HEK293 (cell line): ENCODE results near the gene NDUFA8.

Experiments used
- CTCF ChIA-PET: fragments of 350-600 bp; formaldehyde crosslinking; extraction: SDS; loops from one replicate; lab custom pipeline; 2021; ENCODE audit warnings: antibody characterized with exemption; lab: Yijun Ruan, JAX
- POLR2A ChIA-PET: fragments of 300-600 bp; formaldehyde crosslinking; extraction: SDS; loops from one replicate; lab custom pipeline; 2020; ENCODE audit warnings: antibody characterized with exemption, inconsistent platforms; lab: Yijun Ruan, JAX
- H3K27ac ChIP-seq: fragments of 200-500 bp; sonication (Bioruptor generic); 2 replicates; pipeline ENCODE4 v1.5.1; 2014; ENCODE audit warnings: low read depth, low read length, control low read depth, inconsistent platforms; ENCODE audit errors: extremely low read depth
- H3K36me3 ChIP-seq, 2 experiments: fragments of 200-500 bp in 1 of 2; sonication (Bioruptor generic) in 1 of 2; 1 replicate in 1 of 2; 2 replicates in 1 of 2; pipeline ENCODE4 v1.5.1; 2014 to 2017; ENCODE audit warnings: inconsistent platforms in 2 of 2, low read length in 2 of 2; ENCODE audit not compliant: control insufficient read depth in 2 of 2, insufficient read depth in 1 of 2
- H3K4me1 ChIP-seq: fragments of 200-500 bp; sonication (Bioruptor generic); 2 replicates; pipeline ENCODE4 v1.5.1; 2014; ENCODE audit warnings: mild to moderate bottlenecking, low read length, inconsistent platforms; ENCODE audit not compliant: control insufficient read depth, insufficient read depth
- H3K4me3 ChIP-seq: 2 replicates; pipeline ENCODE4 v1.5.1; 2011; ENCODE audit warnings: low read depth, mild to moderate bottlenecking, control low read depth, low read length, moderate library complexity
- H3K9me3 ChIP-seq: fragments of 200-500 bp; sonication (Bioruptor generic); 2 replicates; pipeline ENCODE4 v1.5.1; 2014; ENCODE audit warnings: low read depth, low read length, inconsistent platforms; ENCODE audit not compliant: control insufficient read depth, insufficient read depth
- GLIS1 ChIP-seq: fragments of 450-650 bp; formaldehyde crosslinking; IDR thresholded peaks from 2 replicates; pipeline ENCODE4 v1.5.1; 2016; ENCODE audit warnings: missing biosample characterization, missing genetic modification characterization
- HOXD13 ChIP-seq: sonication (generic); formaldehyde crosslinking; IDR thresholded peaks from 2 replicates; pipeline ENCODE4 v1.8.0; 2022; ENCODE audit warnings: missing genetic modification reagents, borderline replicate concordance
- KLF1 ChIP-seq: fragments of 450-650 bp; formaldehyde crosslinking; IDR thresholded peaks from 2 replicates; pipeline ENCODE4 v1.5.1; 2016; ENCODE audit warnings: missing biosample characterization, missing genetic modification characterization
- MYNN ChIP-seq: fragments of 450-650 bp; formaldehyde crosslinking; IDR thresholded peaks from 2 replicates; pipeline ENCODE4 v1.5.1; 2016; ENCODE audit warnings: missing biosample characterization, missing genetic modification characterization, borderline replicate concordance
- PRDM1 ChIP-seq: fragments of 450-650 bp; formaldehyde crosslinking; IDR thresholded peaks from 2 replicates; pipeline ENCODE4; 2016; ENCODE audit warnings: missing biosample characterization, missing genetic modification characterization
- TRIM28 ChIP-seq: IDR thresholded peaks from 2 replicates; pipeline ENCODE4 v1.6.1; 2011; ENCODE audit warnings: low read length, control low read depth, borderline replicate concordance
- YY1 ChIP-seq: fragments of 450-650 bp; formaldehyde crosslinking; IDR thresholded peaks from 2 replicates; pipeline ENCODE4 v1.5.1; 2018; ENCODE audit warnings: missing biosample characterization, missing genetic modification characterization
- YY2 ChIP-seq: fragments of 450-650 bp; formaldehyde crosslinking; IDR thresholded peaks from 2 replicates; pipeline ENCODE4 v1.5.1; 2016; ENCODE audit warnings: missing biosample characterization, missing genetic modification characterization
- ZBTB8A ChIP-seq: fragments of 450-650 bp; formaldehyde crosslinking; IDR thresholded peaks from 2 replicates; pipeline ENCODE4 v1.5.1; 2016; ENCODE audit warnings: missing biosample characterization, missing genetic modification characterization
- ZFP69B ChIP-seq: fragments of 450-650 bp; formaldehyde crosslinking; IDR thresholded peaks from 2 replicates; pipeline ENCODE4 v1.5.1; 2016; ENCODE audit warnings: missing biosample characterization, missing genetic modification characterization
- ZNF114 ChIP-seq: fragments of 450-650 bp; formaldehyde crosslinking; IDR thresholded peaks from 2 replicates; pipeline ENCODE4 v1.5.0; 2017; ENCODE audit warnings: missing biosample characterization, missing genetic modification characterization
- ZNF133 ChIP-seq: fragments of 450-650 bp; formaldehyde crosslinking; IDR thresholded peaks from 2 replicates; pipeline ENCODE4 v1.5.1; 2016; ENCODE audit warnings: missing biosample characterization, missing genetic modification characterization
- ZNF138 ChIP-seq: fragments of 450-650 bp; formaldehyde crosslinking; IDR thresholded peaks from 2 replicates; pipeline ENCODE4 v1.5.1; 2016; ENCODE audit warnings: missing biosample characterization, missing genetic modification characterization, borderline replicate concordance
- ZNF140 ChIP-seq: fragments of 450-650 bp; formaldehyde crosslinking; IDR thresholded peaks from 2 replicates; pipeline ENCODE4 v1.5.1; 2016; ENCODE audit warnings: missing biosample characterization, missing genetic modification characterization
- ZNF146 ChIP-seq: fragments of 450-650 bp; formaldehyde crosslinking; IDR thresholded peaks from 2 replicates; pipeline ENCODE4 v1.5.1; 2016; ENCODE audit warnings: missing biosample characterization, missing genetic modification characterization
- ZNF221 ChIP-seq: fragments of 450-650 bp; formaldehyde crosslinking; IDR thresholded peaks from 2 replicates; pipeline ENCODE4 v1.5.1; 2017; ENCODE audit warnings: missing biosample characterization, missing genetic modification characterization, borderline replicate concordance
- ZNF248 ChIP-seq: fragments of 450-650 bp; formaldehyde crosslinking; IDR thresholded peaks from 2 replicates; pipeline ENCODE4 v1.5.1; 2017; ENCODE audit warnings: missing biosample characterization, missing genetic modification characterization
- ZNF341 ChIP-seq: fragments of 450-650 bp; formaldehyde crosslinking; IDR thresholded peaks from 2 replicates; pipeline ENCODE4; 2016; ENCODE audit warnings: low read depth, missing biosample characterization, missing genetic modification characterization
- ZNF350 ChIP-seq: fragments of 450-650 bp; formaldehyde crosslinking; IDR thresholded peaks from 2 replicates; pipeline ENCODE4 v1.5.0; 2017; ENCODE audit warnings: missing biosample characterization, mild to moderate bottlenecking, missing genetic modification characterization
- ZNF366 ChIP-seq: fragments of 450-650 bp; formaldehyde crosslinking; conservative IDR thresholded peaks from 2 replicates; pipeline ENCODE4 v1.5.1; 2016; ENCODE audit warnings: missing biosample characterization, missing genetic modification characterization
- ZNF404 ChIP-seq: fragments of 450-650 bp; formaldehyde crosslinking; IDR thresholded peaks from 2 replicates; pipeline ENCODE4 v1.5.1; 2017; ENCODE audit warnings: missing biosample characterization, missing genetic modification characterization
- ZNF433 ChIP-seq: fragments of 450-650 bp; formaldehyde crosslinking; IDR thresholded peaks from 2 replicates; pipeline ENCODE4 v1.5.1; 2016; ENCODE audit warnings: missing biosample characterization, missing genetic modification characterization, low read depth
- ZNF530 ChIP-seq: fragments of 450-650 bp; formaldehyde crosslinking; IDR thresholded peaks from 2 replicates; pipeline ENCODE4 v1.5.1; 2016; ENCODE audit warnings: low read depth, missing biosample characterization, missing genetic modification characterization
- ZNF558 ChIP-seq: fragments of 450-650 bp; formaldehyde crosslinking; IDR thresholded peaks from 2 replicates; pipeline ENCODE4 v1.5.1; 2016; ENCODE audit warnings: missing biosample characterization, missing genetic modification characterization
- ZNF560 ChIP-seq: fragments of 450-650 bp; formaldehyde crosslinking; IDR thresholded peaks from 2 replicates; pipeline ENCODE4 v1.5.1; 2017; ENCODE audit warnings: missing biosample characterization, missing genetic modification characterization, borderline replicate concordance
- ZNF660 ChIP-seq: fragments of 450-650 bp; IDR thresholded peaks from 2 replicates; pipeline ENCODE4 v1.5.1; 2018; ENCODE audit warnings: missing biosample characterization, mild to moderate bottlenecking, missing genetic modification characterization
- ZNF707 ChIP-seq: fragments of 450-650 bp; formaldehyde crosslinking; IDR thresholded peaks from 2 replicates; pipeline ENCODE4 v1.5.1; 2016; ENCODE audit warnings: missing biosample characterization, missing genetic modification characterization
- ZNF76 ChIP-seq: fragments of 450-650 bp; formaldehyde crosslinking; IDR thresholded peaks from 2 replicates; pipeline ENCODE4; 2016; ENCODE audit warnings: low read depth, missing biosample characterization, missing genetic modification characterization, borderline replicate concordance
- ZXDB ChIP-seq: fragments of 450-650 bp; formaldehyde crosslinking; IDR thresholded peaks from 2 replicates; pipeline ENCODE4 v1.5.1; 2016; ENCODE audit warnings: missing biosample characterization, missing genetic modification characterization
- TF ChIP-seq, protein P1 (sequence below): fragments of 450-650 bp; formaldehyde crosslinking; IDR thresholded peaks from 2 replicates; pipeline ENCODE4 v1.5.1; 2016; ENCODE audit warnings: missing biosample characterization, missing genetic modification characterization
- TF ChIP-seq, protein P2 (sequence below): fragments of 450-650 bp; formaldehyde crosslinking; IDR thresholded peaks from 2 replicates; pipeline ENCODE4 v1.5.1; 2016; ENCODE audit warnings: missing biosample characterization, missing genetic modification characterization

Gene NDUFA8

DNA sequence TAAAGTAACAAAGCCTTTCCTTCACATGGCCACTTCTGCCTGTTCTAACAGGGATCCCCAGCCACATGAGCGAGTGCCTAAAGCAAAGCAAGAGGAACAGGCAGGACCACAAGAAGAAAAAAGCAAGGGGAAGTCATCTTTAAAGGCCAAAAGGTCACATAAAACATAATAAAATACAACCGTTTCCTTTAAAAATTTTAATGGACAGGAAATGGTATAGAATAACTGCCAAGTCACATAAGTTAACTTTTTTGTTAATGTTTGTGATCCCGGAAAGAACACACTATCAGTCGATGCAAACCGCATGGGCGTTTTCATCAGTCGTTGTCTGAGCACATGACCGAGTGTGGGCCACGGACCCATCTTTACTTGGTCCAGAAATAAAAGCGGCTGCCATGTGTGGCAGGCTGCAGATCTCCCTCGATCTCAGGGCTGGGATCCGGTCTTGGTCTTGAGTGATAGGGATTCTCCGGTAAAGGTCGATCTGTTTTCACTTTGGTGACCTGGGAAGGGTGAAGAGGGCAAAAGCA lies 15.6 kb downstream of the NDUFA8 start:
- H3K4me1 ChIP-seq: no peaks in the 10 kb centered on the region

DNA sequence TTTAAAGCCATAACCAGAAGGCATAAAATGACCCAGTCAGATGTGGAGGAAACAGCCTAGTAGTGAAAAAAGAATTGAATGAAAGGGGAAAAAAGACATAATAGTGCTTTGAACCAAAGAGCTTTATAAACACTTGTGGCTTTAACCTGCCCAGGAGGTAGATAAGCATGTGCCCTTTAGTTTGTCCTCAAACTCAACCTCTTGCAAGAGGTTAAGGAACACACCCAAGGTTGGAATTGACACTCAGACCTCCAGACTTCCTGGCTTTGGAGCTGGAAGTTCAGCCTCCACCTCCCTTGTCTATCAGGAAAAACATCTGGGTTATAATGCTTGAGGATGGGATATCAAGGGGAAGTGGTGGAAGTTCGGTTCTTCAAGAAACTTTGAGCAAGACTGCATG lies 16.3 kb downstream of the NDUFA8 start:
- H3K4me1 ChIP-seq: no peaks in the 10 kb centered on the region
- H3K9me3 ChIP-seq: no peaks in the 10 kb centered on the region
- ChIA-PET POLR2A (no interaction called here), CTCF (interaction anchor here (0.6 to 1.2 kb wide), 8 partner anchors 16 to 631 kb away, joined by 3 read pairs; partner anchors contain the start of genes MORN5 and NDUFA8)
- no peak overlapping the region for H3K27ac ChIP-seq
- H3K4me3 ChIP-seq: no peak overlapping the region
- TF ChIP-seq ZNF660 (tag by site-specific recombination) (no peak), GLIS1 (tag by site-specific recombination) (no peak), YY2 (tag by site-specific recombination) (no peak)
- H3K36me3 ChIP-seq: peaks cover 17 to 57% of the 10 kb centered on the region in 2 experiments

More for the DNA sequence above, 15.6 kb downstream of the NDUFA8 start:
- POLR2A ChIA-PET: no interaction called here
- Histone ChIP-seq H3K9me3 (no peaks in the 10 kb centered on the region), H3K4me3 (no peak overlapping the region), H3K36me3 (peaks cover 21 to 63% of the 10 kb centered on the region in 2 experiments), H3K27ac (no peak overlapping the region)
- CTCF ChIA-PET: interaction anchor here (0.6 to 4.9 kb wide), 11 partner anchors 10 to 452 kb away, joined by 3 to 31 read pairs (median 4); partner anchors contain the start of genes MORN5 and NDUFA8
- no peak for TF ChIP-seq PRDM1 (tag by site-specific recombination)
- no peak for TF ChIP-seq ZNF558 (tag by site-specific recombination)
- TF ChIP-seq, protein P1, sequence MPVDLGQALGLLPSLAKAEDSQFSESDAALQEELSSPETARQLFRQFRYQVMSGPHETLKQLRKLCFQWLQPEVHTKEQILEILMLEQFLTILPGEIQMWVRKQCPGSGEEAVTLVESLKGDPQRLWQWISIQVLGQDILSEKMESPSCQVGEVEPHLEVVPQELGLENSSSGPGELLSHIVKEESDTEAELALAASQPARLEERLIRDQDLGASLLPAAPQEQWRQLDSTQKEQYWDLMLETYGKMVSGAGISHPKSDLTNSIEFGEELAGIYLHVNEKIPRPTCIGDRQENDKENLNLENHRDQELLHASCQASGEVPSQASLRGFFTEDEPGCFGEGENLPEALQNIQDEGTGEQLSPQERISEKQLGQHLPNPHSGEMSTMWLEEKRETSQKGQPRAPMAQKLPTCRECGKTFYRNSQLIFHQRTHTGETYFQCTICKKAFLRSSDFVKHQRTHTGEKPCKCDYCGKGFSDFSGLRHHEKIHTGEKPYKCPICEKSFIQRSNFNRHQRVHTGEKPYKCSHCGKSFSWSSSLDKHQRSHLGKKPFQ (tag by site-specific recombination): no peak
- TF ChIP-seq ZNF404: no peak
- no peak for TF ChIP-seq ZXDB (tag by site-specific recombination)
- no peak for TF ChIP-seq ZNF146 (tag by site-specific recombination)
- no peak for TF ChIP-seq ZNF366 (tag by site-specific recombination)
- no peak for TF ChIP-seq ZNF530 (tag by site-specific recombination)
- TF ChIP-seq ZNF133 (tag by site-specific recombination): no peak
- no peak for TF ChIP-seq TRIM28
- TF ChIP-seq, protein P2, sequence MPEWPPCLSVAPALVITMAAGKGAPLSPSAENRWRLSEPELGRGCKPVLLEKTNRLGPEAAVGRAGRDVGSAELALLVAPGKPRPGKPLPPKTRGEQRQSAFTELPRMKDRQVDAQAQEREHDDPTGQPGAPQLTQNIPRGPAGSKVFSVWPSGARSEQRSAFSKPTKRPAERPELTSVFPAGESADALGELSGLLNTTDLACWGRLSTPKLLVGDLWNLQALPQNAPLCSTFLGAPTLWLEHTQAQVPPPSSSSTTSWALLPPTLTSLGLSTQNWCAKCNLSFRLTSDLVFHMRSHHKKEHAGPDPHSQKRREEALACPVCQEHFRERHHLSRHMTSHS (tag by site-specific recombination): no peak
- no peak for TF ChIP-seq MYNN (tag by site-specific recombination)
- no peak for TF ChIP-seq ZNF560 (tag by site-specific recombination)
- TF ChIP-seq ZBTB8A (tag by site-specific recombination): no peak

DNA sequence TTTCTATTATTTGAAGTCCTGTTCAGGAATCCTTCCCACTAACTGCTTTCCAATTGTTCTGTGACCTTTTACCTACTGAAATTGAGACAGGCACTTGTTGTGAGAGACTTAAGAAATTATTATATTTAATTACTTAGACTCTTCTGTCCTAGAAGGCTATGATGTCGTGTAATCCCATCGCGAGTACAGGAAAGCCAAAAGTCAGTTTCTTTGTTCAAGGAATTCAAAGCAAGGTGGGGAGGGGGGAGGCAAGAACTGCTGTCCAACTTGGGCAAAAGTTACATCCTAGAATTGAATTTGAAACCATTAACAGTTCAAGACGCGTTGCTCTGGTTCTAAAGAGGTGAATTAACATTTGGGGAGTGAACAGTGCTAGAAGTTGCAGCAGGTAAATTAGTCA lies 17.9 kb downstream of the NDUFA8 start:
- no peak overlapping the region for H3K27ac ChIP-seq
- ChIA-PET POLR2A (no interaction called here), CTCF (interaction anchor here (1.0 kb wide), 1 partner anchor 17 kb away, joined by 3 read pairs; no protein-coding TSS in a partner anchor)
- no peak overlapping the region for H3K4me3 ChIP-seq
- no peaks in the 10 kb centered on the region for H3K4me1 ChIP-seq
- peaks cover 7 to 43% of the 10 kb centered on the region in 2 experiments; a peak in 2 of 3 replicates for H3K36me3 ChIP-seq
- H3K9me3 ChIP-seq: no peaks in the 10 kb centered on the region
- TF ChIP-seq ZNF560 (tag by site-specific recombination) (no peak), ZNF248 (tag by site-specific recombination) (no peak), ZNF221 (tag by site-specific recombination) (no peak), ZNF114 (tag by site-specific recombination) (no peak), ZNF433 (tag by site-specific recombination) (no peak), HOXD13 (no peak), ZNF350 (tag by site-specific recombination) (no peak), ZNF138 (tag by site-specific recombination) (no peak), YY1 (tag by site-specific recombination) (no peak), ZNF341 (tag by site-specific recombination) (no peak), ZNF140 (tag by site-specific recombination) (no peak), KLF1 (tag by site-specific recombination) (no peak), ZNF530 (tag by site-specific recombination) (no peak), ZNF76 (no peak), ZFP69B (tag by site-specific recombination) (no peak), ZNF707 (tag by site-specific recombination) (no peak)
